K562 (cell line): ENCODE measurements around the gene TMEM38B. TPM values are rescaled to one million over a fixed set of nuclear protein-coding genes. Genes with fewer than 3 reads are reported as not detected.

Experiments used
- CBX1 ChIP-seq: sonication (generic); IDR thresholded peaks from 2 replicates; pipeline ENCODE4 v1.6.1; 2016; ENCODE audit warnings: antibody characterized with exemption, low read depth, mild to moderate bottlenecking
- CBX8 ChIP-seq: fragments of 200-600 bp; sonication (generic); IDR thresholded peaks from 2 replicates; pipeline ENCODE4 v1.6.1; 2012; ENCODE audit warnings: borderline replicate concordance, mixed run types, low read depth, mild to moderate bottlenecking, moderate library complexity, mixed read lengths, low read length, control low read depth, inconsistent platforms; ENCODE audit not compliant: poor library complexity, severe bottlenecking; ENCODE audit errors: extremely low read depth
- CHD1 ChIP-seq: fragments of 200-600 bp; sonication (generic); IDR thresholded peaks from one replicate; pipeline ENCODE4 v1.6.1; 2012; ENCODE audit warnings: mild to moderate bottlenecking, moderate library complexity, low read length, inconsistent platforms
- CHD2 ChIP-seq: IDR thresholded peaks from 2 replicates; pipeline ENCODE4 v1.6.1; 2011; ENCODE audit warnings: low read depth, low read length
- COPS2 ChIP-seq: fragments of 450-650 bp; conservative IDR thresholded peaks from 2 replicates; pipeline ENCODE4 v1.6.1; 2016; ENCODE audit warnings: mild to moderate bottlenecking, moderate library complexity
- ESRRA ChIP-seq: fragments of 450-650 bp; IDR thresholded peaks from 2 replicates; pipeline ENCODE4 v1.6.1; 2014; ENCODE audit warnings: low read depth, mild to moderate bottlenecking, moderate library complexity, borderline replicate concordance
- FOS ChIP-seq: IDR thresholded peaks from 3 replicates; pipeline ENCODE4 v1.6.1; 2011; ENCODE audit not compliant: insufficient read length; ENCODE audit errors: extremely low read depth
- GATA2 ChIP-seq: sonication (generic); formaldehyde crosslinking; IDR thresholded peaks from 2 replicates; pipeline ENCODE4 v1.4.0; 2020; ENCODE audit warnings: mild to moderate bottlenecking, missing genetic modification reagents
- GTF2E2 ChIP-seq: fragments of 200-800 bp; sonication (Bioruptor generic); IDR thresholded peaks from 2 replicates; pipeline ENCODE4 v1.6.1; 2016; ENCODE audit warnings: missing genetic modification characterization, missing compliant biosample characterization
- IRF2 ChIP-seq: sonication (generic); formaldehyde crosslinking; IDR thresholded peaks from 2 replicates; pipeline ENCODE4 v1.8.1; 2022; ENCODE audit warnings: mild to moderate bottlenecking, missing genetic modification reagents
- KHSRP ChIP-seq: fragments of 450-650 bp; IDR thresholded peaks from 2 replicates; pipeline ENCODE4 v1.6.1; 2017
- MCM5 ChIP-seq: fragments of 450-650 bp; IDR thresholded peaks from 2 replicates; pipeline ENCODE4 v1.6.1; 2016; ENCODE audit warnings: low read depth
- NEUROD1 ChIP-seq: fragments of 150-350 bp; IDR thresholded peaks from 2 replicates; pipeline ENCODE4 v1.6.1; 2014; ENCODE audit warnings: borderline replicate concordance, low read length, low read depth; ENCODE audit not compliant: partially characterized antibody
- RBM34 ChIP-seq: fragments of 200-400 bp; formaldehyde crosslinking; IDR thresholded peaks from 2 replicates; pipeline ENCODE4 v1.6.1; 2018; ENCODE audit warnings: low read length, borderline replicate concordance; ENCODE audit not compliant: insufficient read depth
- SRSF7 ChIP-seq: fragments of 200-400 bp; formaldehyde crosslinking; optimal IDR thresholded peaks from 2 replicates; pipeline ENCODE3; 2017; ENCODE audit warnings: mild to moderate bottlenecking, low read depth, low read length
- TEAD2 ChIP-seq: fragments of 450-650 bp; IDR thresholded peaks from 2 replicates; pipeline ENCODE4 v1.6.1; 2016; ENCODE audit warnings: missing genetic modification characterization, control low read depth, missing compliant biosample characterization
- ZNF57 ChIP-seq: fragments of 450-650 bp; formaldehyde crosslinking; IDR thresholded peaks from 2 replicates; pipeline ENCODE4 v1.4.0; 2020; ENCODE audit warnings: mild to moderate bottlenecking, moderate library complexity
- ZNF764 ChIP-seq: fragments of 250-450 bp; sonication (Bioruptor Pico); IDR thresholded peaks from 2 replicates; pipeline ENCODE4 v1.4.0; 2020; ENCODE audit warnings: low read depth, mild to moderate bottlenecking, moderate library complexity
- polyA plus RNA-seq, 8 experiments: library from polyadenylated mRNA; depleted of rRNA in 4 of 8; stranded (reverse) in 5 of 8; unstranded in 3 of 8; fragments of >200 nt; fragmentation: Nextera tagmentation in 2 of 8; fragmentation: Illumina TruSeq in 1 of 8; extraction: Ambion mirVana in 2 of 8; extraction: Trizol in 1 of 8; gene quantifications; 2 replicates each; pipeline versions ENCODE4 v1.2.1 to v1.2.3, GENCODE V29; 2011 to 2014; ENCODE audit warnings: inconsistent platforms in 1 of 8, missing spikeins in 1 of 8
- total RNA-seq, 7 experiments: library from RNA; depleted of rRNA in 6 of 7; stranded (reverse); fragments of >200 nt in 6 of 7; fragmentation: Illumina TruSeq in 2 of 7; extraction: Trizol in 2 of 7; gene quantifications; 2 replicates each; pipeline versions ENCODE4 v1.2.1 to v1.2.3, GENCODE V29; 2011 to 2021; ENCODE audit warnings: low replicate concordance in 1 of 7
- TF ChIP-seq, protein P1 (sequence below): fragments of 450-650 bp; conservative IDR thresholded peaks from 2 replicates; pipeline ENCODE4 v1.6.1; 2016; ENCODE audit warnings: missing genetic modification characterization, low read depth, mild to moderate bottlenecking, control low read depth, missing compliant biosample characterization
- TF ChIP-seq, protein P2 (sequence below): sonication (generic); formaldehyde crosslinking; IDR thresholded peaks from 2 replicates; pipeline ENCODE4 v1.8.0; 2022; ENCODE audit warnings: mild to moderate bottlenecking, missing genetic modification reagents
- TF ChIP-seq, protein P3 (sequence below): sonication (generic); formaldehyde crosslinking; IDR thresholded peaks from 2 replicates; pipeline ENCODE4 v1.8.1; 2023; ENCODE audit warnings: mild to moderate bottlenecking, missing genetic modification reagents
- TF ChIP-seq, protein P4 (sequence below): sonication (generic); IDR thresholded peaks from 2 replicates; pipeline ENCODE4 v1.6.1; 2016
- TF ChIP-seq, protein P5 (sequence below): fragments of 450-650 bp; IDR thresholded peaks from 2 replicates; pipeline ENCODE4 v1.6.1; 2017; ENCODE audit warnings: antibody characterized with exemption

The TMEM38B gene
- total and polyA plus RNA-seq, 9 of the 15 experiments (the other 6 are each of a cell fraction or from before 2014, with no cell fraction given): 26.0 to 57.5 (median 38.5) TPM

DNA sequence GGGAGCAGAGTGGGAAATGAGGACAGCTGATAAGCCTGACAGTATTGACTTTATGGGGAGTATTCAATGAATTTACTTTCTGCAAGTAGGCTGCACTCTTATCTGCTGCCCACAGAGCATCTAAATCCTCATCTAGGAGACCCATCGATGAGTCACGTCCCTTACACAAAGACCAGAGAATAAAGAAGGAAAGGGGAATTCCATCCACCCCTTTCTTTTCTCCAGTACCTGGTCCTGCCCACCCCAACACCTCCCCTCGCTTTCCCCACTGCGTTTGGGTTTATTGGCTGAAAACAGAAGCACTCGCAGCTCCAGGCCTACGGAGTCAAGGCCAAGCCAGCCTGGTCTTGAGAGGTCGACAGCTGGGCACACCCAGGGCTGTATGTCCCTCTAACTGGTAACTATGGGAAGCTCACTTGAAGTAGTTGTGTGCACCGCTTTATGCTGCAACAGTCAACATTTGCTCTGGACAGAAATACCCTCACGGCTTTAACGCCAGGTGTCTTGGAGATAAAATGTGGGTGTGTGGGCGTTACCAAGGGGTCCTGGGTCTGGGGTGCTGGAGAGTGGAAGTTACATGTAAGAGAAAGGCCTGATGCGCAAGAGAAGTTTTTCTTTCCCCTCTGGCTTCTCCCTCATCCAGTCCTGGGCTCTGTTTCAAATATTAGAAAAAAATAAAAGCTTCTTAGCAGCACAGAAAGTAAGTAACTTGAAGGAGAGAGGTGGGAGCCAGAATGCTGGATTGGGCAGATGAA, 46.6 kb upstream of the TMEM38B start (continued):
- TF ChIP-seq, protein P1, sequence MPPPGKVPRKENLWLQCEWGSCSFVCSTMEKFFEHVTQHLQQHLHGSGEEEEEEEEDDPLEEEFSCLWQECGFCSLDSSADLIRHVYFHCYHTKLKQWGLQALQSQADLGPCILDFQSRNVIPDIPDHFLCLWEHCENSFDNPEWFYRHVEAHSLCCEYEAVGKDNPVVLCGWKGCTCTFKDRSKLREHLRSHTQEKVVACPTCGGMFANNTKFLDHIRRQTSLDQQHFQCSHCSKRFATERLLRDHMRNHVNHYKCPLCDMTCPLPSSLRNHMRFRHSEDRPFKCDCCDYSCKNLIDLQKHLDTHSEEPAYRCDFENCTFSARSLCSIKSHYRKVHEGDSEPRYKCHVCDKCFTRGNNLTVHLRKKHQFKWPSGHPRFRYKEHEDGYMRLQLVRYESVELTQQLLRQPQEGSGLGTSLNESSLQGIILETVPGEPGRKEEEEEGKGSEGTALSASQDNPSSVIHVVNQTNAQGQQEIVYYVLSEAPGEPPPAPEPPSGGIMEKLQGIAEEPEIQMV (tag): no peak
- TF ChIP-seq, protein P2, sequence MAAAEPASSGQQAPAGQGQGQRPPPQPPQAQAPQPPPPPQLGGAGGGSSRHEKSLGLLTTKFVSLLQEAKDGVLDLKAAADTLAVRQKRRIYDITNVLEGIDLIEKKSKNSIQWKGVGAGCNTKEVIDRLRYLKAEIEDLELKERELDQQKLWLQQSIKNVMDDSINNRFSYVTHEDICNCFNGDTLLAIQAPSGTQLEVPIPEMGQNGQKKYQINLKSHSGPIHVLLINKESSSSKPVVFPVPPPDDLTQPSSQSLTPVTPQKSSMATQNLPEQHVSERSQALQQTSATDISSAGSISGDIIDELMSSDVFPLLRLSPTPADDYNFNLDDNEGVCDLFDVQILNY (CRISPR knock-in tag): no peak
- TF ChIP-seq NEUROD1 (peak; percentile 93), ESRRA (0 out of 2 replicates have a peak, but pooled peaks have one; percentile 13), CBX8 (no peak), CBX1 (no peak), ZNF57 (CRISPR knock-in tag) (no peak), RBM34 (no peak), IRF2 (CRISPR knock-in tag) (no peak), KHSRP (peak; percentile 85), GTF2E2 (tag) (peak; percentile 36; the same call in 1 of the 2 replicates), GATA2 (CRISPR knock-in tag) (peak; percentile 81), MCM5 (no peak), CHD1 (no peak), ZNF764 (CRISPR knock-in tag) (no peak), COPS2 (no peak), TEAD2 (tag) (no peak), CHD2 (no peak), FOS (peak; percentile 81), SRSF7 (no peak)
- TF ChIP-seq, protein P3, sequence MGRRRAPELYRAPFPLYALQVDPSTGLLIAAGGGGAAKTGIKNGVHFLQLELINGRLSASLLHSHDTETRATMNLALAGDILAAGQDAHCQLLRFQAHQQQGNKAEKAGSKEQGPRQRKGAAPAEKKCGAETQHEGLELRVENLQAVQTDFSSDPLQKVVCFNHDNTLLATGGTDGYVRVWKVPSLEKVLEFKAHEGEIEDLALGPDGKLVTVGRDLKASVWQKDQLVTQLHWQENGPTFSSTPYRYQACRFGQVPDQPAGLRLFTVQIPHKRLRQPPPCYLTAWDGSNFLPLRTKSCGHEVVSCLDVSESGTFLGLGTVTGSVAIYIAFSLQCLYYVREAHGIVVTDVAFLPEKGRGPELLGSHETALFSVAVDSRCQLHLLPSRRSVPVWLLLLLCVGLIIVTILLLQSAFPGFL (CRISPR knock-in tag): no peak
- TF ChIP-seq, protein P4, sequence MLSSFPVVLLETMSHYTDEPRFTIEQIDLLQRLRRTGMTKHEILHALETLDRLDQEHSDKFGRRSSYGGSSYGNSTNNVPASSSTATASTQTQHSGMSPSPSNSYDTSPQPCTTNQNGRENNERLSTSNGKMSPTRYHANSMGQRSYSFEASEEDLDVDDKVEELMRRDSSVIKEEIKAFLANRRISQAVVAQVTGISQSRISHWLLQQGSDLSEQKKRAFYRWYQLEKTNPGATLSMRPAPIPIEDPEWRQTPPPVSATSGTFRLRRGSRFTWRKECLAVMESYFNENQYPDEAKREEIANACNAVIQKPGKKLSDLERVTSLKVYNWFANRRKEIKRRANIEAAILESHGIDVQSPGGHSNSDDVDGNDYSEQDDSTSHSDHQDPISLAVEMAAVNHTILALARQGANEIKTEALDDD: no peak
- TF ChIP-seq, protein P5, sequence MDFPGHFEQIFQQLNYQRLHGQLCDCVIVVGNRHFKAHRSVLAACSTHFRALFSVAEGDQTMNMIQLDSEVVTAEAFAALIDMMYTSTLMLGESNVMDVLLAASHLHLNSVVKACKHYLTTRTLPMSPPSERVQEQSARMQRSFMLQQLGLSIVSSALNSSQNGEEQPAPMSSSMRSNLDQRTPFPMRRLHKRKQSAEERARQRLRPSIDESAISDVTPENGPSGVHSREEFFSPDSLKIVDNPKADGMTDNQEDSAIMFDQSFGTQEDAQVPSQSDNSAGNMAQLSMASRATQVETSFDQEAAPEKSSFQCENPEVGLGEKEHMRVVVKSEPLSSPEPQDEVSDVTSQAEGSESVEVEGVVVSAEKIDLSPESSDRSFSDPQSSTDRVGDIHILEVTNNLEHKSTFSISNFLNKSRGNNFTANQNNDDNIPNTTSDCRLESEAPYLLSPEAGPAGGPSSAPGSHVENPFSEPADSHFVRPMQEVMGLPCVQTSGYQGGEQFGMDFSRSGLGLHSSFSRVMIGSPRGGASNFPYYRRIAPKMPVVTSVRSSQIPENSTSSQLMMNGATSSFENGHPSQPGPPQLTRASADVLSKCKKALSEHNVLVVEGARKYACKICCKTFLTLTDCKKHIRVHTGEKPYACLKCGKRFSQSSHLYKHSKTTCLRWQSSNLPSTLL: no peak
